Keratinocyte (primary cell): Measurements from ENCODE around the gene MCEMP1. TPM values are rescaled to one million over a fixed set of nuclear protein-coding genes. Genes with fewer than 3 reads are reported as not detected.

Source experiments
- DNase-seq: peaks from one replicate; pipeline ENCODE4 v3.0.0-alpha.2; 2011; ENCODE audit warnings: low read depth, missing footprints, low spot score
- FAIRE-seq: peaks from 2 replicates; lab custom pipeline; 2011; peaks lifted over from hg19 to GRCh38; lab: Jason Lieb, UNC
- H2AFZ ChIP-seq: 2 replicates; pipeline ENCODE4 v1.6.0; 2012; ENCODE audit warnings: low read length, control low read depth, inconsistent platforms; ENCODE audit not compliant: control insufficient read depth
- H3K27ac ChIP-seq: 2 replicates; pipeline ENCODE4 v1.5.1; 2011; ENCODE audit warnings: low read length; ENCODE audit not compliant: control insufficient read depth, insufficient read depth
- H3K27me3 ChIP-seq: 3 replicates; pipeline ENCODE4 v1.6.0; 2011; ENCODE audit warnings: low read length; ENCODE audit not compliant: control insufficient read depth, insufficient read depth; ENCODE audit errors: extremely low read depth
- H3K36me3 ChIP-seq, 2 experiments: 2 replicates in 1 of 2; 3 replicates in 1 of 2; pipeline ENCODE4 v1.5.1; 2011; ENCODE audit warnings: low read length in 2 of 2, mild to moderate bottlenecking in 1 of 2; ENCODE audit not compliant: control insufficient read depth in 2 of 2, insufficient read depth in 2 of 2; ENCODE audit errors: extremely low read depth in 1 of 2
- H3K4me1 ChIP-seq: 3 replicates; pipeline ENCODE4 v1.5.1; 2011; ENCODE audit warnings: low read length; ENCODE audit not compliant: control insufficient read depth, insufficient read depth; ENCODE audit errors: extremely low read depth
- H3K4me2 ChIP-seq: 3 replicates; pipeline ENCODE4 v1.6.0; 2011; ENCODE audit warnings: low read depth, low read length; ENCODE audit not compliant: control insufficient read depth, insufficient read depth; ENCODE audit errors: extremely low read depth
- H3K4me3 ChIP-seq, 3 experiments: fragments of 200-600 bp in 1 of 3; sonication (generic) in 1 of 3; 2 replicates in 2 of 3; 3 replicates in 1 of 3; pipeline ENCODE4 v1.5.1; 2011 to 2016; ENCODE audit warnings: low read length in 3 of 3, mild to moderate bottlenecking in 3 of 3, control low read depth in 2 of 3, inconsistent platforms in 1 of 3, low read depth in 1 of 3, mixed read lengths in 1 of 3, mixed run types in 1 of 3, moderate library complexity in 1 of 3; ENCODE audit not compliant: control insufficient read depth in 2 of 3, insufficient read depth in 2 of 3; ENCODE audit errors: extremely low read depth in 1 of 3
- H3K79me2 ChIP-seq: 2 replicates; pipeline ENCODE4 v1.6.0; 2012; ENCODE audit warnings: low read length; ENCODE audit not compliant: control insufficient read depth, insufficient read depth
- H3K9ac ChIP-seq: 3 replicates; pipeline ENCODE4 v1.6.0; 2011; ENCODE audit warnings: low read length; ENCODE audit not compliant: control insufficient read depth, insufficient read depth; ENCODE audit errors: extremely low read depth
- H3K9me1 ChIP-seq: 3 replicates; pipeline ENCODE4 v1.6.0; 2011; ENCODE audit warnings: low read length; ENCODE audit not compliant: control insufficient read depth, insufficient read depth; ENCODE audit errors: extremely low read depth
- H3K9me3 ChIP-seq: 2 replicates; pipeline ENCODE4 v1.5.1; 2012; ENCODE audit warnings: low read depth, low read length; ENCODE audit not compliant: control insufficient read depth
- H4K20me1 ChIP-seq: 3 replicates; pipeline ENCODE4 v1.6.0; 2011; ENCODE audit warnings: low read length; ENCODE audit not compliant: control insufficient read depth, insufficient read depth; ENCODE audit errors: extremely low read depth
- EZH2 ChIP-seq: IDR thresholded peaks from one replicate; pipeline ENCODE4 v1.6.1; 2012; ENCODE audit warnings: inconsistent platforms, mild to moderate bottlenecking, low read length, moderate library complexity
- dilution Hi-C: fragments of 300-500 bp; cut with MboI; formaldehyde crosslinking; loops from one replicate; pipeline ENCODE4 v1.7.0; 2020; ENCODE audit warnings: low sequenced_read_pairs; ENCODE audit not compliant: extremely low pct_ligation_motif_present
- polyA plus RNA-seq, 5 experiments: library from polyadenylated mRNA; depleted of rRNA in 3 of 5; stranded (reverse) in 3 of 5; stranded (forward) in 1 of 5; unstranded in 1 of 5; fragments of >200 nt; gene quantifications; 1 replicate in 1 of 5; 2 replicates in 3 of 5; 3 replicates in 1 of 5; pipeline versions ENCODE4 v1.2.1 to v1.2.3, GENCODE V29; 2011 to 2012; ENCODE audit warnings: missing spikeins in 2 of 5, low read depth in 1 of 5, low replicate concordance in 1 of 5
- TF ChIP-seq, protein P1 (sequence below), 3 experiments: IDR thresholded peaks in 1 of 3; conservative IDR thresholded peaks in 1 of 3; optimal IDR thresholded peaks in 1 of 3; 2 replicates in 2 of 3; 3 replicates in 1 of 3; pipeline versions ENCODE3 to v1.5.1; 2011; ENCODE audit warnings: low read length in 3 of 3, mild to moderate bottlenecking in 3 of 3, moderate library complexity in 2 of 3, control low read depth in 1 of 3, inconsistent platforms in 1 of 3; ENCODE audit not compliant: insufficient read depth in 2 of 3; ENCODE audit errors: extremely low read depth in 1 of 3

MCEMP1 gene
- polyA plus RNA-seq, 1 donor (not counting 4 experiments of a cell fraction or from before 2014, with no cell fraction given): not detected

DNA sequence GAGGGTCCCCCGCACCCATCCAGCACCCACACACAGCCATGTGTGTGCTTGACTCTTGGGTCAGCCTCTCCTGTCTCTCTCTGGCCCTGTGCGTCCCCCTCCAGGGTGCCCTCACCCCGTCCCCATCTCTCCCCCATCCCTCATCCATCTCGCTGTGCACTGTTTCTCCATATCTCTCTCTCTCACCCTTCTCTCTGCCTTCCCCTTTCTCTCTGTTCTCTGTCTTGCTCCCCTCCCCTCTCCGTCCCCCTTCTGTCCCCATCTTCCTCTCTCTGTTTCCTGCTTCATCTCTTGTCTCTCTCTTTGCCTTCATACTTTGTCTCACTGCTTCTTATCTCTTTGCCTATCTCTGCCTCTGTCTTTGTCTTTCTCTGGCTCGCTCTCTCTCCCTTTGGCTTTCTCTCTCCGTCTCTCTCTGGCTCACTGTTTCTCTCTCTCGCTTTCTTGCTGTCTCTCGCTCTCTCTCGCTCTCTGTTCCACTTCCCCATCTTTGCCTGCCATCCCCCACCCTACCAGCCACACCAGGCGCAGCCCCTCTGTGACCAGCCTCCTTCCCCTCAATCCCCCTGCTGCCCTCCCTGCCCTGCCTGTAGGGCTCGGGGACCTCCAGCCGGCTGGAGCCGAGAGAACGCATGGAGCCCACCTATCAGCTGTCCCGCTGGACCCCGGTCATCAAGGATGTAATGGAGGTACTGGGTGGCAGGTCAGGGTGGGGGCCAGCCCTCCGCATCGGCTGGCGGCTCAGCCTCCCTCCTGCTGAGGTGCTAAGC lies 31.0 kb upstream of the MCEMP1 start:
- H3K27me3 ChIP-seq: no peaks in the 10 kb centered on the region
- TF ChIP-seq, protein P1, sequence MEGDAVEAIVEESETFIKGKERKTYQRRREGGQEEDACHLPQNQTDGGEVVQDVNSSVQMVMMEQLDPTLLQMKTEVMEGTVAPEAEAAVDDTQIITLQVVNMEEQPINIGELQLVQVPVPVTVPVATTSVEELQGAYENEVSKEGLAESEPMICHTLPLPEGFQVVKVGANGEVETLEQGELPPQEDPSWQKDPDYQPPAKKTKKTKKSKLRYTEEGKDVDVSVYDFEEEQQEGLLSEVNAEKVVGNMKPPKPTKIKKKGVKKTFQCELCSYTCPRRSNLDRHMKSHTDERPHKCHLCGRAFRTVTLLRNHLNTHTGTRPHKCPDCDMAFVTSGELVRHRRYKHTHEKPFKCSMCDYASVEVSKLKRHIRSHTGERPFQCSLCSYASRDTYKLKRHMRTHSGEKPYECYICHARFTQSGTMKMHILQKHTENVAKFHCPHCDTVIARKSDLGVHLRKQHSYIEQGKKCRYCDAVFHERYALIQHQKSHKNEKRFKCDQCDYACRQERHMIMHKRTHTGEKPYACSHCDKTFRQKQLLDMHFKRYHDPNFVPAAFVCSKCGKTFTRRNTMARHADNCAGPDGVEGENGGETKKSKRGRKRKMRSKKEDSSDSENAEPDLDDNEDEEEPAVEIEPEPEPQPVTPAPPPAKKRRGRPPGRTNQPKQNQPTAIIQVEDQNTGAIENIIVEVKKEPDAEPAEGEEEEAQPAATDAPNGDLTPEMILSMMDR (optimal IDR thresholded peaks at IDR 0.05 in 1 of 3, IDR thresholded peaks at IDR 0.05 in 1 of 3, conservative IDR thresholded peaks at IDR 0.05 in 1 of 3; ENCODE audit: extremely low read depth in 1 of 3, insufficient read depth in 2 of 3, low read length in 3 of 3): no peak
- TF ChIP-seq EZH2: no peak
- no peak overlapping the region for H2AFZ ChIP-seq
- H3K9me1 ChIP-seq: no peaks in the 10 kb centered on the region
- H3K36me3 ChIP-seq: peaks cover 4 to 15% of the 10 kb centered on the region in 2 experiments
- H3K4me3 ChIP-seq: no peak overlapping the region
- H3K27ac ChIP-seq: no peak overlapping the region
- DNase-seq: no peak
- H4K20me1 ChIP-seq: no peaks in the 10 kb centered on the region
- H3K79me2 ChIP-seq: no peaks in the 10 kb centered on the region
- FAIRE-seq: no peak
- dilution Hi-C loops: no loop called here
- no peaks in the 10 kb centered on the region for H3K9me3 ChIP-seq
- H3K9ac ChIP-seq: no peak overlapping the region
- H3K4me1 ChIP-seq: no peaks in the 10 kb centered on the region
- no peak overlapping the region for H3K4me2 ChIP-seq

DNA sequence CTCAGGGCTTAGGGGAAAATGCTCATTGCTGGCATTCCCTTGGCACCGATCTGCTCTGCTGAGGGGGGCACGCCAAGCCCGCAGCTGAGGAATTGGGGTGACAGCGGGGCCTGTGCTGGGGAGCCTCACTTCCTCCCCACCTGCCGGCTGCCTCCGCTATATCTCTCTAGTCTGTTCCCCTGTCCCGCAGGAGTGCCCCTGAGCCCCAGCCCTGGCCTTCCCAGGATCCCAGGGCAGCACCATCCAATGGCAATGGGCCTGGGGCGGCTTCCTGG lies 30.5 kb upstream of the MCEMP1 start:
- Histone ChIP-seq H3K4me1 (no peaks in the 10 kb centered on the region), H3K27ac (no peak overlapping the region), H3K9me3 (no peaks in the 10 kb centered on the region), H2AFZ (no peak overlapping the region), H3K36me3 (peaks cover 4 to 15% of the 10 kb centered on the region in 2 experiments), H3K79me2 (no peaks in the 10 kb centered on the region), H3K9me1 (no peaks in the 10 kb centered on the region), H4K20me1 (no peaks in the 10 kb centered on the region), H3K9ac (no peak overlapping the region), H3K4me3 (no peak overlapping the region), H3K4me2 (no peak overlapping the region), H3K27me3 (no peaks in the 10 kb centered on the region)
- DNase-seq (no peak), FAIRE-seq (no peak)
- no peak for TF ChIP-seq EZH2
- TF ChIP-seq, protein P1 (optimal IDR thresholded peaks at IDR 0.05 in 1 of 3, IDR thresholded peaks at IDR 0.05 in 1 of 3, conservative IDR thresholded peaks at IDR 0.05 in 1 of 3; ENCODE audit: extremely low read depth in 1 of 3, insufficient read depth in 2 of 3, low read length in 3 of 3): no peak
- dilution Hi-C loops: no loop called here
